Chondrocyte (in vitro differentiated cells): ENCODE measurements around the gene PIK3CB. TPM values are rescaled to one million over a fixed set of nuclear protein-coding genes. Genes with fewer than 3 reads are reported as not detected.
A peak's percentile ranks its signal among the peaks of the same experiment; 100 is the strongest.
"Not testable (repeated sequence)": the region's sequence is repeated elsewhere in the genome, so short reads cannot be mapped to it uniquely, and the experiment has no call there.

Experiments used
- DNase-seq: peaks from one replicate; pipeline ENCODE4 v3.0.0; 2021; ENCODE audit warnings: mixed read lengths, low spot score
- H3K27ac Mint-ChIP-seq: one replicate; pipeline ENCODE4 v1.8.0; 2021; ENCODE audit warnings: mild to moderate bottlenecking, moderate library complexity, mixed read lengths; ENCODE audit not compliant: unreplicated experiment
- H3K27me3 Mint-ChIP-seq: 2 replicates; pipeline ENCODE4 v1.8.0; 2021; ENCODE audit warnings: low read depth, mixed read lengths
- H3K36me3 Mint-ChIP-seq: 2 replicates; pipeline ENCODE4 v1.8.0; 2021; ENCODE audit warnings: low read depth, mixed read lengths
- H3K4me1 Mint-ChIP-seq: 2 replicates; pipeline ENCODE4 v1.8.0; 2021; ENCODE audit warnings: low read depth, mild to moderate bottlenecking, mixed read lengths
- H3K4me3 Mint-ChIP-seq: one replicate; pipeline ENCODE4 v1.8.0; 2021; ENCODE audit warnings: mild to moderate bottlenecking, moderate library complexity, mixed read lengths; ENCODE audit not compliant: unreplicated experiment
- H3K9me3 Mint-ChIP-seq: 2 replicates; pipeline ENCODE4 v1.8.0; 2021; ENCODE audit warnings: low read depth, mixed read lengths
- CTCF ChIP-seq: fragments of 200-600 bp; sonication (generic); IDR thresholded peaks from 2 replicates; pipeline ENCODE4 v1.5.0; 2021; ENCODE audit warnings: antibody characterized with exemption, mild to moderate bottlenecking, moderate library complexity
- total RNA-seq: library from RNA; stranded (reverse); gene quantifications from 3 replicates; pipeline ENCODE4 v1.2.1, GENCODE V29; 2021

The PIK3CB gene
- total RNA-seq, 1 donor from 2014 or later: 19.5 TPM

GRCh38 chr3:138854940-138855339, 20.2 kb upstream of the PIK3CB start:
- no peak overlapping the region for H3K4me3 Mint-ChIP-seq
- no peaks in the 10 kb centered on the region for H3K27me3 Mint-ChIP-seq
- no peaks in the 10 kb centered on the region for H3K4me1 Mint-ChIP-seq
- no peak overlapping the region for H3K27ac Mint-ChIP-seq
- peak; percentile 36 for DNase-seq
- H3K9me3 Mint-ChIP-seq: no peaks in the 10 kb centered on the region
- no peaks in the 10 kb centered on the region for H3K36me3 Mint-ChIP-seq
- no peak for TF ChIP-seq CTCF

GRCh38 chr3:138854204-138854603, 19.5 kb upstream of the PIK3CB start:
- Mint-ChIP-seq H3K4me1 (no peaks in the 10 kb centered on the region), H3K4me3 (no peak overlapping the region), H3K36me3 (no peaks in the 10 kb centered on the region), H3K27me3 (no peaks in the 10 kb centered on the region), H3K9me3 (no peaks in the 10 kb centered on the region), H3K27ac (no peak overlapping the region)
- no peak for DNase-seq
- no peak for TF ChIP-seq CTCF

GRCh38 chr3:138850151-138850550, 15.4 kb upstream of the PIK3CB start:
- Mint-ChIP-seq H3K27me3 (no peaks in the 10 kb centered on the region), H3K4me1 (no peaks in the 10 kb centered on the region), H3K27ac (no peak overlapping the region), H3K36me3 (no peaks in the 10 kb centered on the region), H3K9me3 (no peaks in the 10 kb centered on the region), H3K4me3 (no peak overlapping the region)
- TF ChIP-seq CTCF: no peak
- DNase-seq: peak; percentile 12

- no peak for TF ChIP-seq CTCF
These were observed 14.7 kb upstream of the PIK3CB start for GRCh38 chr3:138849222-138849940.

GRCh38 chr3:138848696-138849095, 14.0 kb upstream of the PIK3CB start:
- peak; percentile 13 for DNase-seq
- no peaks in the 10 kb centered on the region for H3K36me3 Mint-ChIP-seq
- no peaks in the 10 kb centered on the region for H3K4me1 Mint-ChIP-seq
- no peak overlapping the region for H3K27ac Mint-ChIP-seq
- no peak for TF ChIP-seq CTCF
- no peaks in the 10 kb centered on the region for H3K27me3 Mint-ChIP-seq
- H3K9me3 Mint-ChIP-seq: no peaks in the 10 kb centered on the region
- no peak overlapping the region for H3K4me3 Mint-ChIP-seq

More at GRCh38 chr3:138849222-138849940, 14.7 kb upstream of the PIK3CB start:
- Mint-ChIP-seq H3K36me3 (no peaks in the 10 kb centered on the region), H3K27ac (no peak overlapping the region), H3K9me3 (no peaks in the 10 kb centered on the region), H3K4me1 (no peaks in the 10 kb centered on the region), H3K27me3 (no peaks in the 10 kb centered on the region), H3K4me3 (no peak overlapping the region)
- no peak for DNase-seq

- not testable (repeated sequence) for H3K9me3 Mint-ChIP-seq, DNase-seq, H3K27ac Mint-ChIP-seq, H3K27me3 Mint-ChIP-seq, H3K4me1 Mint-ChIP-seq, H3K4me3 Mint-ChIP-seq, H3K36me3 Mint-ChIP-seq
These were observed 12.1 kb upstream of the PIK3CB start for GRCh38 chr3:138846824-138847223.
